SK-N-SH (cell line): Measurements from ENCODE around the gene ZFAND4. TPM values are rescaled to one million over a fixed set of nuclear protein-coding genes. Genes with fewer than 3 reads are reported as not detected.
"Not testable (repeated sequence)": the region's sequence is repeated elsewhere in the genome, so short reads cannot be mapped to it uniquely, and the experiment has no call there.

Experiments
- CTCF ChIA-PET: fragments of 300-600, 350-600 bp; formaldehyde crosslinking; extraction: SDS; loops from one replicate; lab custom pipeline; 2021; lab: Yijun Ruan, JAX
- POLR2A ChIA-PET: fragments of 350-600 bp; sonication (Branson Sonifier 250); formaldehyde crosslinking; extraction: SDS; loops from one replicate; lab custom pipeline; 2020; ENCODE audit warnings: antibody characterized with exemption, inconsistent platforms; lab: Yijun Ruan, JAX
- DNase-seq: peaks from one replicate; pipeline ENCODE4 v3.0.0; 2012
- H2AFZ ChIP-seq: fragments of 200-600 bp; sonication (generic); 2 replicates; pipeline ENCODE4 v1.8.1; 2016; ENCODE audit warnings: antibody characterized with exemption, mild to moderate bottlenecking, low read depth
- H3F3A ChIP-seq: fragments of 200-600 bp; sonication (generic); replicated peaks from 2 replicates; pipeline ENCODE3; 2016; ENCODE audit warnings: antibody characterized with exemption, mild to moderate bottlenecking; ENCODE audit not compliant: insufficient read depth
- H3K27ac ChIP-seq, 2 experiments: fragments of 200-500 bp in 1 of 2; fragments of 200-600 bp in 1 of 2; sonication (Bioruptor generic) in 1 of 2; sonication (generic), shearing (Covaris generic) in 1 of 2; 2 replicates each; pipeline versions ENCODE4 v1.5.1 to v1.6.1; 2014 to 2016; ENCODE audit warnings: low read depth in 2 of 2, inconsistent platforms in 1 of 2, low read length in 1 of 2, mild to moderate bottlenecking in 1 of 2, mixed read lengths in 1 of 2
- H3K27me3 ChIP-seq: fragments of 200-600 bp; sonication (generic), shearing (Covaris generic); 2 replicates; pipeline ENCODE4 v1.6.1; 2016; ENCODE audit warnings: mixed run types; ENCODE audit not compliant: insufficient read depth
- H3K36me3 ChIP-seq, 2 experiments: fragments of 200-500 bp in 1 of 2; fragments of 200-600 bp in 1 of 2; sonication (Bioruptor generic) in 1 of 2; sonication (generic) in 1 of 2; replicated peaks in 1 of 2; 2 replicates each; pipeline versions ENCODE3 to v1.5.1; 2014 to 2016; ENCODE audit warnings: low read length in 1 of 2, mild to moderate bottlenecking in 1 of 2; ENCODE audit not compliant: insufficient read depth in 2 of 2, control insufficient read depth in 1 of 2
- H3K4me1 ChIP-seq, 2 experiments: fragments of 200-500 bp in 1 of 2; fragments of 200-600 bp in 1 of 2; sonication (Bioruptor generic) in 1 of 2; sonication (generic), shearing (Covaris generic) in 1 of 2; 2 replicates each; pipeline versions ENCODE4 v1.5.1 to v1.6.1; 2014 to 2016; ENCODE audit warnings: low read depth in 1 of 2, low read length in 1 of 2, mixed run types in 1 of 2; ENCODE audit not compliant: insufficient read depth in 2 of 2, control insufficient read depth in 1 of 2
- H3K4me2 ChIP-seq: fragments of 200-600 bp; sonication (generic), shearing (Covaris generic); 2 replicates; pipeline ENCODE4 v1.6.1; 2017; ENCODE audit warnings: mixed run types
- H3K4me3 ChIP-seq, 2 experiments: fragments of 200-500 bp in 1 of 2; fragments of 200-600 bp in 1 of 2; sonication (Bioruptor generic) in 1 of 2; sonication (generic), shearing (Covaris generic) in 1 of 2; 2 replicates each; pipeline versions ENCODE4 v1.5.1 to v1.8.1; 2014 to 2016; ENCODE audit warnings: low read depth in 2 of 2, inconsistent platforms in 1 of 2, low read length in 1 of 2, mild to moderate bottlenecking in 1 of 2, mixed read lengths in 1 of 2, moderate library complexity in 1 of 2
- H3K79me2 ChIP-seq: fragments of 200-600 bp; sonication (generic); 2 replicates; pipeline ENCODE4 v1.8.1; 2017; ENCODE audit warnings: mild to moderate bottlenecking; ENCODE audit not compliant: insufficient read depth
- H3K9ac ChIP-seq: fragments of 200-600 bp; sonication (generic); 2 replicates; pipeline ENCODE4 v1.6.1; 2017; ENCODE audit warnings: mixed run types
- H3K9me2 ChIP-seq: fragments of 200-600 bp; sonication (generic); 2 replicates; pipeline ENCODE4 v1.6.1; 2017; ENCODE audit warnings: mixed run types
- H3K9me3 ChIP-seq: fragments of 200-600 bp; sonication (generic); 2 replicates; pipeline ENCODE4 v1.6.1; 2017; ENCODE audit warnings: mixed run types, mild to moderate bottlenecking, moderate library complexity
- H4K20me1 ChIP-seq: fragments of 200-600 bp; sonication (generic); 2 replicates; pipeline ENCODE4 v1.6.1; 2017; ENCODE audit warnings: mild to moderate bottlenecking, mixed run types; ENCODE audit not compliant: insufficient read depth
- CHD2 ChIP-seq: fragments of 150-350 bp; IDR thresholded peaks from 2 replicates; pipeline ENCODE4 v1.6.1; 2018; ENCODE audit warnings: low read length; ENCODE audit not compliant: partially characterized antibody
- EP300 ChIP-seq, 2 experiments: IDR thresholded peaks; 2 replicates each; pipeline versions ENCODE4 v1.4.0 to v1.6.1; 2012; ENCODE audit warnings: borderline replicate concordance in 1 of 2, low read depth in 1 of 2, low read length in 1 of 2
- GATA2 ChIP-seq: sonication (generic); formaldehyde crosslinking; IDR thresholded peaks from 2 replicates; pipeline ENCODE4 v1.5.0; 2020; ENCODE audit warnings: mild to moderate bottlenecking, missing genetic modification reagents
- JUND ChIP-seq: IDR thresholded peaks from 2 replicates; pipeline ENCODE4 v1.4.0; 2012
- MEF2A ChIP-seq: IDR thresholded peaks from 2 replicates; pipeline ENCODE4 v1.4.0; 2012; ENCODE audit warnings: low read depth, borderline replicate concordance
- RAD21 ChIP-seq: IDR thresholded peaks from 2 replicates; pipeline ENCODE4 v1.6.1; 2012; ENCODE audit warnings: mild to moderate bottlenecking, low read length
- RCOR1 ChIP-seq: fragments of 150-350 bp; IDR thresholded peaks from 2 replicates; pipeline ENCODE4 v1.6.1; 2017; ENCODE audit warnings: antibody characterized with exemption, low read length
- RFX5 ChIP-seq: IDR thresholded peaks from 2 replicates; pipeline ENCODE4 v1.6.1; 2012; ENCODE audit warnings: mild to moderate bottlenecking, improper control_type of control experiment, low read length
- RXRA ChIP-seq: IDR thresholded peaks from 2 replicates; pipeline ENCODE4 v1.4.0; 2012; ENCODE audit warnings: low read depth, mild to moderate bottlenecking, borderline replicate concordance
- TAF1 ChIP-seq: IDR thresholded peaks from 2 replicates; pipeline ENCODE4 v1.6.1; 2012; ENCODE audit warnings: low read depth, mild to moderate bottlenecking, low read length, moderate library complexity, borderline replicate concordance
- YY1 ChIP-seq: IDR thresholded peaks from 2 replicates; pipeline ENCODE4 v1.4.0; 2012; ENCODE audit warnings: low read depth, mild to moderate bottlenecking
- WGBS: methylation state at CpG from one replicate; pipeline ENCODE4 v1.1.6; 2017; ENCODE audit warnings: low lambda C conversion rate; 5-methylcytosine and 5-hydroxymethylcytosine counted together
- polyA plus RNA-seq, 3 experiments: library from polyadenylated mRNA; depleted of rRNA; stranded (reverse); fragments of >200 nt; gene quantifications; 2 replicates each; pipeline ENCODE4 v1.2.3, GENCODE V29; 2012
- TF ChIP-seq, protein P1 (sequence below): IDR thresholded peaks from 2 replicates; pipeline ENCODE4 v1.6.1; 2012; ENCODE audit warnings: mild to moderate bottlenecking, low read depth, low read length, moderate library complexity

The ZFAND4 gene
- polyA plus RNA-seq, 1 of the 3 experiments (the other 2 are of a cell fraction) = 2.0 TPM

DNA sequence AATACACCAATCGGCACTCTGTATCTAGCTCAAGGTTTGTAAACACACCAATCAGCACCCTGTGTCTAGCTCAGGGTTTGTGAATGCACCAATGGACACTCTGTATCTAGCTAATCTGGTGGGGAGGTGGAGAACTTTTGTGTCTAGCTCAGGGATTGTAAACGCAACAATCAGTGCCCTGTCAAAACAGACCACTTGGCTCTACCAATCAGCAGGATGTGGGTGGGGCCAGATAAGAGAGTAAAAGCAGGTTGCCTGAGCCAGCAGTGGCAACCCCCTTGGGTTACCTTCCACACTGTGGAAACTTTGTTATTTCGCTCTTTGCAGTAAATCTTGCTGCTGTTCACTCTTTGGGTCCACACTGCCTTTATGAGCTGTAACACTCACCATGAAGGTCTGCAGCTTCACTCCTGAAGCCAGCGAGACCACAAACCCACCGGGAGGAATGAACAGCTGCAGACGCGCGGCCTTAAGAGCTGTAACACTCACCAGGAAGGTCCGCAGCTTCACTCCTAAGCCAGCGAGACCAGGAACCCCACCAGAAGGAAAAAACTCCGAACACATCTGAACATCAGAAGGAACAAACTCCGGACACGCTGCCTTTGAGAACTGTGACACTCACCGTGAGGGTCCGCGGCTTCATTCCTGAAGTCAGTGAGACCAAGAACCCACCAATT lies 71.2 kb downstream of the ZFAND4 start:
- H3K9me3 ChIP-seq, H3K79me2 ChIP-seq, H4K20me1 ChIP-seq, H3K9ac ChIP-seq, DNase-seq, H3K4me2 ChIP-seq, H3K36me3 ChIP-seq, CTCF ChIA-PET, H3F3A ChIP-seq, POLR2A ChIA-PET, H3K27ac ChIP-seq, H3K4me1 ChIP-seq, H3K4me3 ChIP-seq, H3K27me3 ChIP-seq, H3K9me2 ChIP-seq, H2AFZ ChIP-seq: not testable (repeated sequence)
- 89% methylated on average over 15 of the region's 16 CpGs for WGBS

DNA sequence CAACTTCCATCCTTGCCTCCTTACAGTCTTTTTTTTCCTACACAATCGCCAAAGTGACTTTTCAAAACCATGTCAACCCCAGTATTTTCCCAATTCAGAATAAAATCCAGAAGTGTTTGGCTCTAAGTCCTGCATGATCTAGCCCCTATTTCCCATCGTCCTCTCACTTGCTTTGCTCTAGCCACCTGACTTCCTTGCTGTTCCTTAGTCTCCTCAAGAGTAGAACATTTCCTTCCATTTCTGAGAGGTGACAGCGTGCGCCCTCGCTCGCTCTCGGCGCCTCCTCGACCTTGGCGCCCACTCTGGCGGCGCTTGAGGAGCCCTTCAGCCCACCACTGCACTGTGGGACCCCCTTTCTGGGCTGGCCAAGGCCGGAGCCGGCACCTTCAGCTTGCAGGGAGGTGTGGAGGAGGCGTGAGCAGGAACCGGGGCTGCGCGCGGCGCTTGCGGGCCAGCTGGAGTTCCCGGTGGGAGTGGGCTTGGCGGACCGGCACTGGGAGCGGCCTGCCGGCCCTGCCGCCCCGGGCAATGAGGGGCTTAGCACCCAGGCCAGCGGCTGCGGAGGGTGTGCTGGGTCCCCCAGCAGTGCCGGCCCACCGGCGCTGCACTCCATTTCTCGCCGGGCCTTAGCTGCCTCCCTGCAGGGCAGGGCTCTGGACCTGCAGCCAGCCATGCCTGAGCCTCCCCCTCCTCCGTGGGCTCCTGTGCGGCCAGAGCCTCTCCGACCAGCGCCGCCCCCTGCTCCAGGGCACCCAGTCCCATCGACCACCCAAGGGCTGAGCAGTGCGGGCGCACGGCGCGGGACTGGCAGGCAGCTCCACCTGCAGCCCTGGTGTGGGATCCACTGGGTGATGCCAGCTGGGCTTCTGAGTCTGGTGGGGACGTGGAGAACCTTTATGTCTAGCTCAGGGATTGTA lies 72.0 kb downstream of the ZFAND4 start:
- WGBS = 80% methylated on average over 13 of the region's 47 CpGs
- H3K9me2 ChIP-seq = not testable (repeated sequence)

DNA sequence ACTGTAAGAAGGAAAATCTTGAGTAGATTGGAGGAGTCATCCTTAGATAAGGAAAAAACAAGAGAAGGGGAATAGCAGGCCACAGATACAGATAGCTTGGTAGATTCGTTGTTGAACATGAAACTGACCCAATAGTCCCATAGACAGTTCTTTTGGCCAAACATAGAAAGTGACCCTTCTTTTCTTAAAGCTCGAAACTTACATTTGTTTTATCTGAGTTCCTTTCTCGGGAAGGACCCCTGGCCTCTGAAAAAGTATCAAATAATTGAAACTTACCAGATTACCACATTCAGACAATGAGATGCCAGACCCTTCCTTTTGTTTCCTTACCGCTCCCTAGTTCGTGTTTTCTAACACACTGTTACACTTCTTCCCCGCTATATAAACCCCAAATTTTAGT lies 72.9 kb downstream of the ZFAND4 start:
- DNase-seq = no peak
- Histone ChIP-seq H3F3A (peaks cover 3% of the 10 kb centered on the region), H3K27ac (no peak overlapping the region), H2AFZ (no peak overlapping the region), H3K4me2 (no peak overlapping the region), H3K9me3 (no peaks in the 10 kb centered on the region), H3K9me2 (no peaks in the 10 kb centered on the region), H3K79me2 (no peaks in the 10 kb centered on the region), H3K36me3 (no peaks in the 10 kb centered on the region), H3K27me3 (no peaks in the 10 kb centered on the region), H4K20me1 (no peaks in the 10 kb centered on the region), H3K4me3 (no peak overlapping the region), H3K4me1 (no peaks in the 10 kb centered on the region; a peak in 1 of 4 replicates), H3K9ac (no peak overlapping the region)
- ChIA-PET CTCF (interaction anchor here (0.6 to 1.7 kb wide), 2 partner anchors 135 to 147 kb away, joined by 4 to 5 read pairs; no protein-coding TSS in a partner anchor), POLR2A (no interaction called here)
- TF ChIP-seq EP300 (IDR thresholded peaks at IDR 0.05; ENCODE audit: borderline replicate concordance in 1 of 2, low read depth in 1 of 2, low read length in 1 of 2) (no peak), MEF2A (no peak), RCOR1 (no peak), RFX5 (no peak), GATA2 (CRISPR knock-in tag) (no peak), JUND (no peak), RAD21 (no peak), RXRA (no peak), CHD2 (no peak), YY1 (no peak), TAF1 (no peak)
- TF ChIP-seq, protein P1, sequence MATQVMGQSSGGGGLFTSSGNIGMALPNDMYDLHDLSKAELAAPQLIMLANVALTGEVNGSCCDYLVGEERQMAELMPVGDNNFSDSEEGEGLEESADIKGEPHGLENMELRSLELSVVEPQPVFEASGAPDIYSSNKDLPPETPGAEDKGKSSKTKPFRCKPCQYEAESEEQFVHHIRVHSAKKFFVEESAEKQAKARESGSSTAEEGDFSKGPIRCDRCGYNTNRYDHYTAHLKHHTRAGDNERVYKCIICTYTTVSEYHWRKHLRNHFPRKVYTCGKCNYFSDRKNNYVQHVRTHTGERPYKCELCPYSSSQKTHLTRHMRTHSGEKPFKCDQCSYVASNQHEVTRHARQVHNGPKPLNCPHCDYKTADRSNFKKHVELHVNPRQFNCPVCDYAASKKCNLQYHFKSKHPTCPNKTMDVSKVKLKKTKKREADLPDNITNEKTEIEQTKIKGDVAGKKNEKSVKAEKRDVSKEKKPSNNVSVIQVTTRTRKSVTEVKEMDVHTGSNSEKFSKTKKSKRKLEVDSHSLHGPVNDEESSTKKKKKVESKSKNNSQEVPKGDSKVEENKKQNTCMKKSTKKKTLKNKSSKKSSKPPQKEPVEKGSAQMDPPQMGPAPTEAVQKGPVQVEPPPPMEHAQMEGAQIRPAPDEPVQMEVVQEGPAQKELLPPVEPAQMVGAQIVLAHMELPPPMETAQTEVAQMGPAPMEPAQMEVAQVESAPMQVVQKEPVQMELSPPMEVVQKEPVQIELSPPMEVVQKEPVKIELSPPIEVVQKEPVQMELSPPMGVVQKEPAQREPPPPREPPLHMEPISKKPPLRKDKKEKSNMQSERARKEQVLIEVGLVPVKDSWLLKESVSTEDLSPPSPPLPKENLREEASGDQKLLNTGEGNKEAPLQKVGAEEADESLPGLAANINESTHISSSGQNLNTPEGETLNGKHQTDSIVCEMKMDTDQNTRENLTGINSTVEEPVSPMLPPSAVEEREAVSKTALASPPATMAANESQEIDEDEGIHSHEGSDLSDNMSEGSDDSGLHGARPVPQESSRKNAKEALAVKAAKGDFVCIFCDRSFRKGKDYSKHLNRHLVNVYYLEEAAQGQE = no peak
- WGBS = 60% methylated on average over 6 of the region's 6 CpGs

More for the DNA sequence above, 72.0 kb downstream of the ZFAND4 start:
- CTCF ChIA-PET = interaction anchor here (1.1 to 1.7 kb wide), 2 partner anchors 13 to 136 kb away, joined by 3 to 5 read pairs; no protein-coding TSS in a partner anchor
- H3K4me3 ChIP-seq, H2AFZ ChIP-seq, DNase-seq, H3K79me2 ChIP-seq, H3K4me1 ChIP-seq, H3K9me3 ChIP-seq, H3K27me3 ChIP-seq, POLR2A ChIA-PET, H3K36me3 ChIP-seq, H3K4me2 ChIP-seq, H3K27ac ChIP-seq, H3K9ac ChIP-seq, H3F3A ChIP-seq, H4K20me1 ChIP-seq: not testable (repeated sequence)
